NCI-H1417 treated with DMSO at 0.1 percent for 48 hours (cell line): ENCODE data around the gene RAB4B.
"Not testable (repeated sequence)": the region's sequence is repeated elsewhere in the genome, so short reads cannot be mapped to it uniquely, and the experiment has no call there.

Experiments used
- DNase-seq: peaks from one replicate; lab custom pipeline; 2025; lab: John Stamatoyannopoulos, UW

The RAB4B gene

GRCh38 chr19:40803857-40804782 lies 26.1 kb downstream of the RAB4B start:
- no peak for DNase-seq

GRCh38 chr19:40804783-40805242 lies 26.8 kb downstream of the RAB4B start:
- no peak for DNase-seq

GRCh38 chr19:40805258-40805868 lies 27.3 kb downstream of the RAB4B start:
- no peak for DNase-seq

- peak; percentile 46 for DNase-seq
Measured at GRCh38 chr19:40806423-40807146, 28.5 kb downstream of the RAB4B start.

GRCh38 chr19:40807147-40808020 lies 29.3 kb downstream of the RAB4B start:
- no peak for DNase-seq

- no peak for DNase-seq
Measured at GRCh38 chr19:40808021-40808325, 29.9 kb downstream of the RAB4B start.

GRCh38 chr19:40808497-40808896 lies 30.4 kb downstream of the RAB4B start:
- no peak for DNase-seq

GRCh38 chr19:40809358-40810086 lies 31.5 kb downstream of the RAB4B start:
- no peak for DNase-seq

GRCh38 chr19:40810160-40810559 lies 32.1 kb downstream of the RAB4B start:
- no peak for DNase-seq

GRCh38 chr19:40810649-40811408 lies 32.8 kb downstream of the RAB4B start:
- not testable (repeated sequence) for DNase-seq

- no peak for DNase-seq
Measured at GRCh38 chr19:40811478-40812341, 33.7 kb downstream of the RAB4B start.

- DNase-seq: not testable (repeated sequence)
Measured at GRCh38 chr19:40812571-40812970, 34.5 kb downstream of the RAB4B start.

GRCh38 chr19:40813182-40813581 lies 35.1 kb downstream of the RAB4B start:
- no peak for DNase-seq

GRCh38 chr19:40815223-40815622 lies 37.2 kb downstream of the RAB4B start:
- no peak for DNase-seq

- not testable (repeated sequence) for DNase-seq
Measured at GRCh38 chr19:40818480-40819399, 40.7 kb downstream of the RAB4B start.

GRCh38 chr19:40819479-40820234 lies 41.6 kb downstream of the RAB4B start:
- not testable (repeated sequence) for DNase-seq

- no peak for DNase-seq
Measured at GRCh38 chr19:40822161-40822560, 44.1 kb downstream of the RAB4B start.
